Mononuclear cell (primary cell): ENCODE data around the gene GTSE1. TPM values are rescaled to one million over a fixed set of nuclear protein-coding genes. Genes with fewer than 3 reads are reported as not detected.

ENCODE experiments used
- H3K27me3 ChIP-seq: 2 replicates; pipeline ENCODE4 v1.6.0; 2011; ENCODE audit warnings: low read length, control low read depth; ENCODE audit not compliant: insufficient read depth
- H3K4me1 ChIP-seq: 2 replicates; pipeline ENCODE4 v1.5.1; 2011; ENCODE audit warnings: mild to moderate bottlenecking, low read length, control low read depth; ENCODE audit not compliant: insufficient read depth
- H3K4me3 ChIP-seq: 2 replicates; pipeline ENCODE4 v1.5.1; 2011; ENCODE audit warnings: mild to moderate bottlenecking, low read length, moderate library complexity
- H3K9me3 ChIP-seq: 2 replicates; pipeline ENCODE4 v1.5.1; 2011; ENCODE audit warnings: low read depth, mild to moderate bottlenecking, control low read depth, low read length
- total RNA-seq: library from RNA; depleted of rRNA; stranded (reverse); fragments of >200 nt; gene quantifications from one replicate; pipeline ENCODE4 v1.2.3, GENCODE V29; 2012

Gene GTSE1
- total RNA-seq, 1 donor = 0.52 TPM

DNA sequence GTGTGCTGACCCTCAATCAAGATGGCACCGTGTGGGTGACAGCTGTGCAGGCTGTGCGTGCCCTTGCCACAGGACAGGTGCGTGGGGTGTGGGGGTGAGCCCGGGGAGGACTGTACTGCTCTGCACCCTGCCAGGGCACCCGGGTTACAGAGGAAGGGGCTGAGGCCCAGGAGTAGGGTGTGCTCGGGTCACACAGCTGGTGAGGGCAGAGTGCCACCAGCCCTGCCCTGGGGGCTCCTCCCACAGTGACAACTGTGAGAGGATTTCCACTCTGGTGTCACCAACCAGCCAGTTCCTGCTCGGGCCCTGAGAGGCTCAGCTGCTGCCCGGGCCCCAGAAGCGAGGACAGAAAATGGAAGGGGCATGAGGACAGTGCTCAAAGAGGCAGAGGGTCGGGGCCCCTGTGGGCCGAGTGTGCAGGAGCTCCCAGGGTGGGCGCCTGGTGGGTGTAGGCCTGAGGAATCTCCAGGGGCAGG is 59.4 kb downstream of the GTSE1 start:
- no peaks in the 10 kb centered on the region for H3K4me1 ChIP-seq
- no peak overlapping the region for H3K4me3 ChIP-seq
- no peaks in the 10 kb centered on the region for H3K9me3 ChIP-seq
- no peaks in the 10 kb centered on the region for H3K27me3 ChIP-seq

GRCh38 chr22:46356496-46357480 is 60.1 kb downstream of the GTSE1 start:
- no peaks in the 10 kb centered on the region for H3K4me1 ChIP-seq
- no peaks in the 10 kb centered on the region for H3K9me3 ChIP-seq
- H3K4me3 ChIP-seq = no peak overlapping the region
- no peaks in the 10 kb centered on the region for H3K27me3 ChIP-seq

DNA sequence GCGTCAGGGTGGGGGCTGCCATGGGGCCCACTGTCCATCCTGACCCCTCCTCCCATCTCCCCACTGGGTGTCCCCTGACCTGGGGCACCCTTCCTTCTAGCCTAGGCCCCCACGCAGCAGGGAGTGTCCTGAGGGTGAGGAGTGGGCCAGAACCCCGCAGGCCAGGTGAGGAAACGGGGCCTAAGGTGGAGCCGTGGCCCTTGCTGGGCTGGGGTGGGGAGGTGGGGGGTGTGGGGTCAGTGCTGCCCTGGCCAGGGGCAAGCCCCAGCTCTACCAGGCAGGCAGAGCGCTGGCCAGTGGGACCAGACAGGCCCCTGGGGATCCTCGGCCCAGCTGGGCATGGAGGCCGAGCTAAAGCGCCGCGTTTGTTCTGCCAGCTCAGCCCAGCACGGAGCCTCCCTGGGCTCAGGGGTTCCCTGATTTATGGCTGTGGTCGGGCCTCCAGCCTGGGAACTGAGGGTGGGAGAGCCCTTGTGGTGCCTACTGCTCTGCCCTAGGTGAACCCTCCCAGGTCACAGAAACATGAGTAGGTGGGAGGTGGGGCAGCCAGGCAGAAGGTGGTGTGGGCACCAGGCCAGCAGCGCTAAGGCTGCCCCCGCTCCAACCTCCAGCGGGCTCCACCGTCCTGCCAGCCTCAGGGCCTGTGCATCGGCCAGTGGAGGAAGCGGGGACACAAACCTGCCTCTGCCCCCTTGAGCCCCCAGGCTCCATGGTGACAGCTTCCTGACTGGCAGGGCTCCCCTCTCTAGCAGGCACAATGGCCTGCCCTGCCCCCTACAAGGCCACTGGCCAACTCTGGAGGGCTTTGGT is 61.2 kb downstream of the GTSE1 start:
- Histone ChIP-seq H3K9me3 (no peaks in the 10 kb centered on the region), H3K27me3 (no peaks in the 10 kb centered on the region), H3K4me1 (no peaks in the 10 kb centered on the region), H3K4me3 (no peak overlapping the region)

DNA sequence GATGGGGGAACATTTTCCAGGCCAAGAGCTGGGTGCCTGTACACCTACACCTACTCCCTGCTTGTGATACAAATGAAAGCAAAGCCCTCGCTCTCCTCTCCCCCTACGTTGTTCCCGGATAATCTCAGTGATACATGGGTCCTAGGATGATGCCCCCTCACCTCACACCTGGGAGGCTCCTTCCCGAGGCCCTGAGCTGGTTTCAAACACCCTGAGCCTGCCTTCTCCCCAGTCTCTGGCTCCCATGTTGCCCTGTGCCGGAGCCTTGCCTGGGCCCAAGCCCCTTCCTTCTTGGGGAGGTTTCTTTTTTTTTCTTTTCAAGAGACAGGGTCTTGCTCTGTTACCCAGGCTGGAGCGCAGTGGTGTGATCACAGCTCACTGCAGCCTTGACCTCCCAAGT is 62.1 kb downstream of the GTSE1 start:
- no peaks in the 10 kb centered on the region for H3K4me1 ChIP-seq
- no peaks in the 10 kb centered on the region for H3K27me3 ChIP-seq
- no peaks in the 10 kb centered on the region for H3K9me3 ChIP-seq
- no peak overlapping the region for H3K4me3 ChIP-seq

DNA sequence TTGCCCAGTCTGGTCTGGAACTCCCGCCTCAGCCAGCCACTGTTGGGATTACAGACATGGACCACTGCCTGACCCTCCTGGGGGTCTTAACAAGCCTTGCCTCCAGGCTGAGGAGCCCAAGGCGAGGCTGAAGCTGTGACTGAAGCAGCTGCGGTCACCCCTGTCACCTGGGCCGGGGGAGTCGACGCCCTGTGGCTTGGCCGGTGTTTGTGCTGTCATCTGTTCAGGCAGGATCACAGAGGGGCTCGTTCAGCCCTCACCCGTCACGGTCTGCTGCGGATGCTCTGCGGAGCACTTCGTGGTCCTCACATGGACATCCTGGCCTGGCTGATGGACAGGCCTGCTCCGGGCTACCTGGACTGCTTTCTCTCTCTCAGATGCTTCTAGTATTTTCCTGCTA is 62.7 kb downstream of the GTSE1 start:
- Histone ChIP-seq H3K4me3 (no peak overlapping the region), H3K27me3 (no peaks in the 10 kb centered on the region), H3K9me3 (no peaks in the 10 kb centered on the region), H3K4me1 (no peaks in the 10 kb centered on the region)

DNA sequence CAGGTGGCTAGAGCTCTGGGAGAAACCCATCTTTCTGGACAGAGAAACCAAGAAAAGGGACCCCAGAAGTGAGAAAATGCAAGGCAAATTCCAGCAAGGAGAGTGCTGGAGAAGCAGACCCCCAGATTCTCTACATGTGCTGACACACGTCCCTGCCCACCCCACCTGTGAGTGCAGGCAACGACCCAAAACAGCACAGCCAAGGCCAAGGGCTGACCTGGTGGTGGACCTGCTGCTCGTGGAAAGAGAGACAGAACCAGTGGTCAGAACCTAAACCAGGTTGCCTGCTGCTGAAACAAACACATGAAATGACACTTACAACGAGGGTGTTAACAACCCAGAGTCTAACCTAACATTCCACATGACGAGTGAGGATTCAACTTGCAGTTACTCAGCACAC is 63.4 kb downstream of the GTSE1 start:
- Histone ChIP-seq H3K4me3 (no peak overlapping the region), H3K4me1 (no peaks in the 10 kb centered on the region), H3K9me3 (no peaks in the 10 kb centered on the region), H3K27me3 (no peaks in the 10 kb centered on the region)

GRCh38 chr22:46360891-46361290 is 64.2 kb downstream of the GTSE1 start:
- no peak overlapping the region for H3K4me3 ChIP-seq
- no peaks in the 10 kb centered on the region for H3K9me3 ChIP-seq
- no peaks in the 10 kb centered on the region for H3K27me3 ChIP-seq
- no peaks in the 10 kb centered on the region for H3K4me1 ChIP-seq

GRCh38 chr22:46361826-46362202 is 65.1 kb downstream of the GTSE1 start:
- no peaks in the 10 kb centered on the region for H3K27me3 ChIP-seq
- no peak overlapping the region for H3K4me3 ChIP-seq
- H3K9me3 ChIP-seq = no peaks in the 10 kb centered on the region
- H3K4me1 ChIP-seq = no peaks in the 10 kb centered on the region

GRCh38 chr22:46362203-46362933 is 65.7 kb downstream of the GTSE1 start:
- H3K4me3 ChIP-seq = no peak overlapping the region
- peaks cover 5% of the 10 kb centered on the region for H3K4me1 ChIP-seq
- H3K27me3 ChIP-seq = no peaks in the 10 kb centered on the region
- H3K9me3 ChIP-seq = no peaks in the 10 kb centered on the region

DNA sequence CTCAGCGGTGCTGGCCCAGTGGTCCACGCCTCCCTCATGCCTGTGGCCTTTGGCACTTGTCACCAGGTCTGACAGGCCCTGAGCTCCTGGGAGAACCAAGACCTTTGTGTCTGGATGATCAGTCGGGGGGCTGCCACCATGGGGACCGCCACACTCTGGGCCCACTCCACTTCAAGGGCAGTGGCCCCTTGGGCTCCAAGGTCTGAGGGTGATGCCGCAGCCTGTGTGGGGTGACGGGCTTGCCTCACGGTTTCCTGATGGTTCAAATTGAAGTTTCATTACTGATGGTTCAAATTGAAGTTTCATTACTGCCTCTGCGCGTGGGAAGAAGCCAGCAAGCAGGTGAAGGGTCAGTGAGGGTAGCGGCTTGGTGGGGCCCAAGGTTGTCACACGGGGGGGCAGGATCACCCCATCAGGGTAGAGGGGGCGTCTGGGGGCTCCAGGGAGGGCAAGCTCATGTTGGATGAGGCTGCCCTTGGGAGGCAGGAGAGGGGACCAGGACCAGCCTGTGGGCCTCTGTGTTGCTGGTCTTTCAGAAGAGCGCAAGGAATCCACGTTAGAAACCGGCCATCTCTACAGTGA is 66.4 kb downstream of the GTSE1 start:
- no peaks in the 10 kb centered on the region for H3K27me3 ChIP-seq
- H3K4me3 ChIP-seq = no peak overlapping the region
- no peaks in the 10 kb centered on the region for H3K9me3 ChIP-seq
- H3K4me1 ChIP-seq = peaks cover 5% of the 10 kb centered on the region

DNA sequence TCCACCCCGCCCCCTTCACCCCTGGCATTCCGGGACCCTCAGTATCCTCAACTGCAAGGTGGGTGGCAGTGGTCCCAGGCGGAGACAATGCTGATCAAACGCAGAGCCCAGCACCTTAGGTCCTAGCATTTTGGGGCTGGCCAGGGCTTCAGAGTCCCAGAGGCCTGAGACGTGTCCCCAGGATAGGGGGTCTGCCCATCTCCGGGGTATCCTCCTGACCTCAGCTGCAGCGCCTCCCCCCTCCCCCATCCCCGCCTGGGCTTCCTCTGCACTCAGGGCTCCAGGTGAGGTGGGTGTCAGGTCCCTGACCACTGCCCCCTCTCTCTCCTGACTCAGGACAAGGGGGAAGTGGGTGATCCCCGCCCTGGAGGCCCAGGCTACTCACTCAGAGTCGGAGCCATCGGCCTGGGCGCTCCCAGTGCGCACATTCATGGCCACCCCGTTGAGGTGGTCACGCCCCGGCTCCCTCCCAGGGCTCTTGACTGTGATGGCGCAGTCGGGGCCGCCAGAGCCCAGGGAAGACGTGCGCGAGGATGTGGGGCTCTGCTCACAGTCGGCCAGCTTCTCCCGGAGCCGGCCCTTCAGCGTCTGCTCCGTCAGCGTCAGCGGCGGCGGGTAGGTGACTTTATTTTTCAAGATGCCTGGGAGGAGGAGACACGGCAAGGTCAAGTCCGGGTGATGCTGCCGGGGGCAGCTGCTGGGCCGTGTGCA is 67.1 kb downstream of the GTSE1 start:
- H3K27me3 ChIP-seq = no peaks in the 10 kb centered on the region
- H3K4me3 ChIP-seq = no peak overlapping the region
- peaks cover 5% of the 10 kb centered on the region for H3K4me1 ChIP-seq

GRCh38 chr22:46364341-46365165 is 67.9 kb downstream of the GTSE1 start:
- Histone ChIP-seq H3K4me3 (no peak overlapping the region), H3K9me3 (no peaks in the 10 kb centered on the region), H3K4me1 (peaks cover 5% of the 10 kb centered on the region), H3K27me3 (no peaks in the 10 kb centered on the region)

More for the DNA sequence above, 67.1 kb downstream of the GTSE1 start:
- H3K9me3 ChIP-seq = no peaks in the 10 kb centered on the region

- Histone ChIP-seq H3K9me3 (no peaks in the 10 kb centered on the region), H3K4me3 (no peak overlapping the region), H3K4me1 (peaks cover 6% of the 10 kb centered on the region), H3K27me3 (no peaks in the 10 kb centered on the region)
These were observed 68.5 kb downstream of the GTSE1 start for GRCh38 chr22:46365166-46365624.
